ENCODE results near the gene SCAANT1.

GRCh38 chr3:63920001-63920400 lies 7.8 kb upstream of the SCAANT1 start:
- no peak for TF ChIP-seq EZH2 (IDR thresholded peaks at IDR 0.05; ENCODE audit: borderline replicate concordance)
- no peak for TF ChIP-seq CTCF (IDR thresholded peaks at IDR 0.05; ENCODE audit: poor library complexity)
- no peak for TF ChIP-seq EZH2phosphoT487 (IDR thresholded peaks at IDR 0.05; ENCODE audit: low read depth, severe bottlenecking, unreplicated experiment)

All from hepatocyte (in vitro differentiated cells).